Measurements from ENCODE around the gene BRSK2. TPM values are rescaled to one million over a fixed set of nuclear protein-coding genes. Genes with fewer than 3 reads are reported as not detected.

BRSK2 gene
- total RNA-seq, 3 donors from 2014 or later: 0.15 to 0.80 (median 0.66) TPM

DNA sequence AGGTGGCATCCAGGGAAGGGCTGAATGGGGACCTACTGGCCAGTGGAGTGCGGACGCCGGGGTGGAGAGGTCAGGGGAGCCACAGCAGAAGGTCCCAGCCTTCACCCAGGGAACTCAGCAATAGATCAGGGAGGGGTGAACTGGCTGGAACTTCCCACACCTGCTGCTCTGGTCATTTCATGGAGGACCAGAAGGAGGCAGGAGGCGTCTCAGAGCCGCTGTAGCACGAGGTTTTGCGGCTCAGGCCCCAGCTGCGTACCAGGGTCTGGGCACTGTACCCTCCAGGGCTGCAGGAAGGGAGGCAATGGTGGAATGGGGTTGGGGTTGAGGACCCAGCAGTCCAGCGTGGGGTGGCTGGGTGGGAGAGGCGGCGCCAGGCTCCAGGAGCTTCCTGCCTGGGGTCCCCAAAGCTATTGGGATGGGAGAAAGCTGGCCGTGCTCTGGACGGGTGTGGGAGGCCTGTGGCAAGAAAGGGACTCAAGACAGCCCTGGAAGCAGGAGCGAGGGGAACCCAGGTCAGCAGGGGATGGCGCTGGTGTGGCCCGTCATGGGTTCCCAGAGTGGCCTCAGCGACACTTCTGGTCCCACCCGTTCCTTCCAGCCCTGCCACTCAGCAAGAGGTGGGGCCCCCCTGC, 20.2 kb upstream of the BRSK2 start:
- no peak overlapping the region for H3K4me3 ChIP-seq
- TF ChIP-seq, protein P1, sequence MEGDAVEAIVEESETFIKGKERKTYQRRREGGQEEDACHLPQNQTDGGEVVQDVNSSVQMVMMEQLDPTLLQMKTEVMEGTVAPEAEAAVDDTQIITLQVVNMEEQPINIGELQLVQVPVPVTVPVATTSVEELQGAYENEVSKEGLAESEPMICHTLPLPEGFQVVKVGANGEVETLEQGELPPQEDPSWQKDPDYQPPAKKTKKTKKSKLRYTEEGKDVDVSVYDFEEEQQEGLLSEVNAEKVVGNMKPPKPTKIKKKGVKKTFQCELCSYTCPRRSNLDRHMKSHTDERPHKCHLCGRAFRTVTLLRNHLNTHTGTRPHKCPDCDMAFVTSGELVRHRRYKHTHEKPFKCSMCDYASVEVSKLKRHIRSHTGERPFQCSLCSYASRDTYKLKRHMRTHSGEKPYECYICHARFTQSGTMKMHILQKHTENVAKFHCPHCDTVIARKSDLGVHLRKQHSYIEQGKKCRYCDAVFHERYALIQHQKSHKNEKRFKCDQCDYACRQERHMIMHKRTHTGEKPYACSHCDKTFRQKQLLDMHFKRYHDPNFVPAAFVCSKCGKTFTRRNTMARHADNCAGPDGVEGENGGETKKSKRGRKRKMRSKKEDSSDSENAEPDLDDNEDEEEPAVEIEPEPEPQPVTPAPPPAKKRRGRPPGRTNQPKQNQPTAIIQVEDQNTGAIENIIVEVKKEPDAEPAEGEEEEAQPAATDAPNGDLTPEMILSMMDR (IDR thresholded peaks at IDR 0.05): no peak
- no peak overlapping the region for H3K27ac ChIP-seq
- intact Hi-C loops (cut with DNase I; ENCODE audit: low total_unique reads): no loop called here
- no peaks in the 10 kb centered on the region for H3K4me1 ChIP-seq
- H3K27me3 ChIP-seq: peaks cover 0 to 22% of the 10 kb centered on the region in 2 donors
- DNase-seq (ENCODE audit: low spot score in 2 of 2): no peak
- H3K36me3 ChIP-seq: no peaks in the 10 kb centered on the region
- peaks cover 10 to 25% of the 10 kb centered on the region in 2 donors for H3K9me3 ChIP-seq

DNA sequence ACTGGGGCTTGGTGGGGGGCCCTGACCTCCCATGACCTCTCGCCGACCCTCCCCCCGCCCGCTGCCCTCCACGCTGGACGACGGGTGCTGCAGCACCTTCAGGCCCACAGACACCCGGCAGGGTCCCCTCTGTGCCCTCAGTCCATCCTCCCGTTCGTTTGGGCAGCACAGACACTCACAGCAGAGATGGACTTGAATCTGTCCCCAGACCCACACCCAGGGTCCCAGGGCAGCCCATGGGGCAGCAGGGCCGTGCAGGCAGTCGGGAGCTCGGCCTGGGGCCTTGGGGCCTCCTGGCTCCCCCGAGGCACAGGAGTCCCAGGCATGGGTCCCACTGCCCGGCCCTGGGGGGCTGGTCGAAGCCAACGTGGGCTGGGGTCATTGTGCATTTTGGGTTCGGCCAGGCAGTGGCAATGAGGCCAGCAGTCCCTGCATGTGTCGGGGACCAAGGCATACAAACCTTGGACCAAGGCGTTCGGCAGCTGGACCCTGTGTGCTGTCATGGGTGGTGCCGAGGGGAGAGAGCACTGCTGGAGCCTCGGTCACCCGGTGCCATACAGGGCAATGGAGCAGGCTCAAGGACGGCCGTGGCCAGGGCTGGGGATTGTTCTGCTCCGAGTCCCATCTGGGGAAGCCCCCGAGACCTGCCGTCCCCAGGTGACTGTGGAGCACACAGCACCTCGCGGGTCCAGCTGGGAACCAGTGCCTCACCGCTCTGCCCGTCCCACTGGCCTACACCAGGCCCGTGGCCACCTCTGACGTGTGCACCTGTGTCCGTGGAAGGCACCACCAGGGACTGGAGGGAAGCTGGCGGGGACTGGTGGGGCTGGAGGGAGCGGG, 19.3 kb upstream of the BRSK2 start:
- peaks cover 7 to 17% of the 10 kb centered on the region in 2 donors for H3K9me3 ChIP-seq
- H3K4me1 ChIP-seq: no peaks in the 10 kb centered on the region
- TF ChIP-seq, protein P1 (IDR thresholded peaks at IDR 0.05): no peak
- no peak for TF ChIP-seq POLR2AphosphoS5 (IDR thresholded peaks at IDR 0.05)
- TF ChIP-seq POLR2A (IDR thresholded peaks at IDR 0.05): no peak
- intact Hi-C loops (cut with DNase I; ENCODE audit: low total_unique reads): no loop called here
- no peaks in the 10 kb centered on the region for H3K36me3 ChIP-seq
- no peak overlapping the region for H3K27ac ChIP-seq
- H3K4me3 ChIP-seq: no peak overlapping the region
- peaks cover 0 to 22% of the 10 kb centered on the region in 2 donors for H3K27me3 ChIP-seq
- DNase-seq (ENCODE audit: low spot score in 2 of 2): no peak

DNA sequence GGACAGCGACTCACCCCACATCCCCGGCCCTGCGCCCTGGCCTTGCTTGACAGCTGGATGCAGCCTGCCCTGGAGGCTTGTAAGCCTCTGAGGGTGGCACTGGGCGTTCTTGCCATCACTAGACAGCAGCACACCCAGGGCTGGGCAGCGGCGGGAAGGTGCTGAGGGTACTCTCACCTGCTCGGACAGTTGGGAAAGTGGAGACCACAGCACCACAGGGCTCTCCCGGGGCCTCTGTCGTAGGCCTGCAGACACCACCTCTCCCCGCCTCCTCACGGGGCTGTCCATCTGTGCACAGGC, 18.8 kb upstream of the BRSK2 start:
- Histone ChIP-seq H3K4me3 (no peak overlapping the region), H3K27ac (no peak overlapping the region), H3K9me3 (peaks cover 7 to 12% of the 10 kb centered on the region in 2 donors), H3K4me1 (no peaks in the 10 kb centered on the region), H3K36me3 (no peaks in the 10 kb centered on the region), H3K27me3 (peaks cover 0 to 22% of the 10 kb centered on the region in 2 donors)
- TF ChIP-seq POLR2A (IDR thresholded peaks at IDR 0.05) (no peak), POLR2AphosphoS5 (IDR thresholded peaks at IDR 0.05) (no peak)
- TF ChIP-seq, protein P1 (IDR thresholded peaks at IDR 0.05): no peak
- intact Hi-C loops (cut with DNase I; ENCODE audit: low total_unique reads): no loop called here
- no peak for DNase-seq (ENCODE audit: low spot score in 2 of 2)

- no peaks in the 10 kb centered on the region for H3K4me1 ChIP-seq
- peaks cover 0 to 22% of the 10 kb centered on the region in 2 donors for H3K27me3 ChIP-seq
- TF ChIP-seq POLR2A (IDR thresholded peaks at IDR 0.05) (no peak), POLR2AphosphoS5 (IDR thresholded peaks at IDR 0.05) (no peak)
- TF ChIP-seq, protein P1 (IDR thresholded peaks at IDR 0.05): no peak
- no peak overlapping the region for H3K27ac ChIP-seq
- H3K4me3 ChIP-seq: no peak overlapping the region
- no peaks in the 10 kb centered on the region for H3K36me3 ChIP-seq
- H3K9me3 ChIP-seq: peaks cover 7 to 8% of the 10 kb centered on the region in 2 donors
- intact Hi-C loops (cut with DNase I; ENCODE audit: low total_unique reads): no loop called here
- no peak for DNase-seq (ENCODE audit: low spot score in 2 of 2)
Observed at GRCh38 chr11:1371377-1371776, 18.4 kb upstream of the BRSK2 start.

GRCh38 chr11:1371836-1372465, 17.8 kb upstream of the BRSK2 start:
- TF ChIP-seq POLR2A (IDR thresholded peaks at IDR 0.05) (no peak), POLR2AphosphoS5 (IDR thresholded peaks at IDR 0.05) (no peak)
- TF ChIP-seq, protein P1 (IDR thresholded peaks at IDR 0.05): no peak
- Histone ChIP-seq H3K4me1 (no peaks in the 10 kb centered on the region), H3K27me3 (peaks cover 0 to 22% of the 10 kb centered on the region in 2 donors), H3K4me3 (no peak overlapping the region), H3K36me3 (no peaks in the 10 kb centered on the region), H3K9me3 (peaks cover 2 to 3% of the 10 kb centered on the region in 2 donors), H3K27ac (no peak overlapping the region)
- DNase-seq (ENCODE audit: low spot score in 2 of 2): no peak
- intact Hi-C loops (cut with DNase I; ENCODE audit: low total_unique reads): no loop called here

Data from breast epithelium (tissue), 4 donors.